ENCODE measurements around the gene DCAF10.

Gene DCAF10

DNA sequence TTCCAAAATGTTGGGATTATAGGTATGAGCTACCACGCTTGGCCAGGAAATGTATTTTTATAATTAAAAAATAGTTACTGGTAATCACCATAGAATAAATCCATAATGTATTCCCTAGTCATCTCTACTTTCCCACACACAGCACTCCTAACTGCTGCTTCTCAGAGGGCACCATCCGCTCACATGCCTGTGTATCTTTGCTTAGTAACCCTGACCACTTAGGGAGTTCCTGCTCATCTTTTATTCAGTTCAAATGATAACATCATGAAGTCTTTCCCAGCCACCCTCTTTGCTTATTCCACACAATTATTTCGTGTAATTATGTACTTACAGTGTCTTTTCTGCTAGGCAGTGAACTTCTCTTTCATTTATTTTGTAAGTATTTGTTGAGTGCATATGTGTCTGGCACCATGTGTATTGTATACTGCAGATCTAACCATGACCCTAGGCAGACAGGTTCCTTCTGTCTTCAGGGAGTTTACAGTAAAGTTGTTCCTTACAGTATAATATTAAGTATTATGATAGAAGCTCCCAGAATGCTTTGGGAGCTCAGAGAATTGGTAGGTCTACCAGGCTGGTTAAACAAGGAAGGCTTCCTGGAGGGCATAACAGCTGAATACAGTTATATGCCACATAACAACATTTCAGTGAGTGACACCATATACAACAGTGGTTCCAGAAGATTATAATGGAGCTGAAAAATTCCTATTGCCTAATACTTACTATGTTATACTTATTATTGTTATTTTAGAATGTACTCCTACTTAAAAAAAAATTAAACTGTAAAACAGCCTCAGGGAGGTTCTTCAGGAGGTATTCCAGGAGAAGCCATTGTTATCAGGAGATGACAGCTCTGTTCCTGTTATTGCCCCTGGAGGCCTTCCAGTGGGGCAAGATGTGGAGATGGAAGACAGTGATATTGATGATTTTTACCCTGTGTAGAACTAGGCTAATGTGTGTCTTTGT, 39.2 kb downstream of the DCAF10 start:
- no peak overlapping the region for H3K4me3 ChIP-seq (ENCODE audit: low read length)
- TF ChIP-seq, protein P1, sequence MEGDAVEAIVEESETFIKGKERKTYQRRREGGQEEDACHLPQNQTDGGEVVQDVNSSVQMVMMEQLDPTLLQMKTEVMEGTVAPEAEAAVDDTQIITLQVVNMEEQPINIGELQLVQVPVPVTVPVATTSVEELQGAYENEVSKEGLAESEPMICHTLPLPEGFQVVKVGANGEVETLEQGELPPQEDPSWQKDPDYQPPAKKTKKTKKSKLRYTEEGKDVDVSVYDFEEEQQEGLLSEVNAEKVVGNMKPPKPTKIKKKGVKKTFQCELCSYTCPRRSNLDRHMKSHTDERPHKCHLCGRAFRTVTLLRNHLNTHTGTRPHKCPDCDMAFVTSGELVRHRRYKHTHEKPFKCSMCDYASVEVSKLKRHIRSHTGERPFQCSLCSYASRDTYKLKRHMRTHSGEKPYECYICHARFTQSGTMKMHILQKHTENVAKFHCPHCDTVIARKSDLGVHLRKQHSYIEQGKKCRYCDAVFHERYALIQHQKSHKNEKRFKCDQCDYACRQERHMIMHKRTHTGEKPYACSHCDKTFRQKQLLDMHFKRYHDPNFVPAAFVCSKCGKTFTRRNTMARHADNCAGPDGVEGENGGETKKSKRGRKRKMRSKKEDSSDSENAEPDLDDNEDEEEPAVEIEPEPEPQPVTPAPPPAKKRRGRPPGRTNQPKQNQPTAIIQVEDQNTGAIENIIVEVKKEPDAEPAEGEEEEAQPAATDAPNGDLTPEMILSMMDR (conservative IDR thresholded peaks at IDR 0.05; ENCODE audit: low read depth, low read length), result no peak
- DNase-seq (ENCODE audit: low read depth), result no peak

DNA sequence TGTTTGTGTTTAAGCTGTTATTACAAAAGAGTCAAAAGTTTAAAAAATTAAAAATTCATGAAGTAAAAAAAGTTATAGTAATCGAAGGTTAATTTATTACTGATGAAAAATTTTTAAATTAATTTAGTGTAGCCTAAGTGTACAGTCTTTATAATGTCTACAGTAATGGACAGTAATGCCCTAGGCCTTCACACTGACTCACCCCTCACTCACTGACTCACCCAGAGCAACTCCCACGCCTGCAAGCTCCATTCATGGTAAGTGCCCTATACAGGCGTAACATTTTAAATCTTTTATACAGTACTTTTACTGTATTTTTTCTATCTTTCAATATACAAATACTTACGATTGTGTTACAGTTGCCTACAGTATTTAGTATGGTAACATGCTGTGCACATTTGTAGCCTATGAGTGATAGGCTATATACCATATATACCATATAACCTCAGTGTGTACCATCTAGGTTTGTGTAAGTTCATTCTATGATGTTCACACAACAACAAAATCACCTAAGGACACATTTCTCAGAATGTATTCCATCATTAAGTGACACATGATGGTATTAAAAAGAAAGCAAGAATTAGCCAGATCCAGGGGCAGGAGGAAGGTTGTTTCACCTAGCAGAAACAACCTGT, 40.1 kb downstream of the DCAF10 start:
- DNase-seq (ENCODE audit: low read depth), result peak; percentile 25
- TF ChIP-seq, protein P1 (conservative IDR thresholded peaks at IDR 0.05; ENCODE audit: low read depth, low read length), result no peak
- no peak overlapping the region for H3K4me3 ChIP-seq (ENCODE audit: low read length)

DNA sequence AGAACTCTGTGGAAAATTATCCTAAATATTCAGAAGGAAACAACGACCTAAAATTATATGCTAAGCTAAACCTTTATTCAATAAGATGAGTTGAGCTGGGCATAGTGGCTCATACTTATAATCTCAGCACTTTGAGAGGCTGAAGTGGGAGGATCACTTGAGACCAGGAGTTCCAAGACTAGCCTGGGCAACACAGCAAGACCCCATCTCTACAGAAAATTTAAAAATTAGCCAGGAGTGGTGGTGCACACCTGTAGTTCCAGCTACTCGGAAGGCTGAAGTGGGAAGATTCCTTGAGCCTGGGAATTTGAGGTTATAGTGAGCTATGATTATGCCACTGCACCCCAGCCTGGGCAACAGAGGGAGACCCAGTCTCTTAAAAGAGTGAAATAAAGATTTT, 51.6 kb downstream of the DCAF10 start:
- TF ChIP-seq, protein P1 (conservative IDR thresholded peaks at IDR 0.05; ENCODE audit: low read depth, low read length), result no peak
- DNase-seq (ENCODE audit: low read depth), result no peak
- H3K4me3 ChIP-seq (ENCODE audit: low read length), result no peak overlapping the region

DNA sequence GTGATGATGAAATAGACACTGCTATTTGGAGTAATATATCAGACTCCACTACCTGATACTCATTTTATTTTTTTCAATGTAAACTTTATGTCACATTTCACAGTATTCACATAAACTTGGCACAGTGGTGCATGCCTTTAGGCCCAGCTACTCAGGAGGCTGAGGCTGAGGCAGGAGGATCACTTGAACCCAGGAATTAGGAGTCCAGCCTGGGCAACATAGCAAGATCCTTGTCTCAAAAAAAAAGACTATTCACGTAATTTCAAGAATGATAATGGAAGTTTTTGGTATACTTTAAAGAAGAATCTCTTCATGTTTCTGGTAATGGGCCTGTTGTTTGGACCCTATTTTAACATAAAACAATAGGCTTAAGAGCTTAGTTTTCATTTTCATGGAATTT, 56.0 kb downstream of the DCAF10 start:
- DNase-seq (ENCODE audit: low read depth), result no peak
- no peak overlapping the region for H3K4me3 ChIP-seq (ENCODE audit: low read length)
- TF ChIP-seq, protein P1 (conservative IDR thresholded peaks at IDR 0.05; ENCODE audit: low read depth, low read length), result no peak

DNA sequence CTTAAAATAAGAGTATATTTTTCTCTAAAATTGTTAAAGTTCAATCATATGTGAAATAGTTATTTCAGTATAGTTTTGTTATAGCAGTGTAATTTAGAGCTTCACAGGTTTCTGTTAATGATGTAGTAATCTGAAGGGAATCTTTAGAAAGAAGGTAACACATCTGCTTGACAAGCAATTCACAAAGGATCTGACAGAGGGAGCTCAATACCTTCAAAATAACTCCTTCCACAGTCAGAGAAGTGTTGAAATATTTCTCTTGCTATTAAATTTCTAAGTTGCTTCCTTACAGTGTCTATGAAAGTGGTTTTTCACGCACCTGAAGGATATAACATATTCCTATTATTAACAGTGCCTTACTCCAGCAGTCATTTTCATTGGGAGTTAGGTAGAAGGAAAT, 58.4 kb downstream of the DCAF10 start:
- TF ChIP-seq, protein P1 (conservative IDR thresholded peaks at IDR 0.05; ENCODE audit: low read depth, low read length), result peak; percentile 33
- no peak overlapping the region for H3K4me3 ChIP-seq (ENCODE audit: low read length)
- DNase-seq (ENCODE audit: low read depth), result no peak

DNA sequence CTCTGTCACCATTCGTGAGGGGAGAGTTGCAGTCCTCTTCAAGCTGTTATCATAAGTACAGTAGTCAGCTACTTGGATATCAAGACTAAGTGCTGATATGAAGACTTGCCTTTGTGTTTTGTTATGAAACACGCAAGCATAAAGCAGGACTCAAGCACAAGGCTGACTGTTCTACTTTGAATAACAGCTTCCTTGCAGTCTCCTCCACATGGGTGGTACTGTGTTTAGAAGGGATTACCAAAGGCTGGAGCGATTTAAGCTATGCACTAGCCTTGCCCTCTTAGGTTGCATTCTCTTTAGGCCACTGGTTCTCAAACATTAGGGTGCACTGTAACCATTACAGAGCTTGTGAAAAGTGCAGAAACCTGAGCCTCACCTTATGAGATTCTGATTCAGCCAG, 61.9 kb downstream of the DCAF10 start:
- peak; percentile 5 for DNase-seq (ENCODE audit: low read depth)
- H3K4me3 ChIP-seq (ENCODE audit: low read length), result no peak overlapping the region
- TF ChIP-seq, protein P1 (conservative IDR thresholded peaks at IDR 0.05; ENCODE audit: low read depth, low read length), result no peak
